ENCODE measurements around the gene CROCC2. TPM values are rescaled to one million over a fixed set of nuclear protein-coding genes. Genes with fewer than 3 reads are reported as not detected.

The CROCC2 gene
- polyA plus RNA-seq, 1 donor from 2014 or later = not detected

GRCh38 chr2:240963868-240964703 is 58.0 kb downstream of the CROCC2 start:
- no peak overlapping the region for H3K27ac Mint-ChIP-seq

GRCh38 chr2:240964704-240965295 is 58.7 kb downstream of the CROCC2 start:
- H3K9me3 Mint-ChIP-seq = no peaks in the 10 kb centered on the region
- no peaks in the 10 kb centered on the region for H3K36me3 Mint-ChIP-seq
- no peak overlapping the region for H3K4me3 Mint-ChIP-seq
- H3K27ac Mint-ChIP-seq = no peak overlapping the region
- no peaks in the 10 kb centered on the region for H3K4me1 Mint-ChIP-seq
- H3K27me3 Mint-ChIP-seq = no peaks in the 10 kb centered on the region

More at GRCh38 chr2:240963868-240964703, 58.0 kb downstream of the CROCC2 start:
- H3K9me3 Mint-ChIP-seq = no peaks in the 10 kb centered on the region
- H3K36me3 Mint-ChIP-seq = no peaks in the 10 kb centered on the region
- no peak overlapping the region for H3K4me3 Mint-ChIP-seq
- peaks cover 0 to 1% (median 0%) of the 10 kb centered on the region in 3 donors for H3K4me1 Mint-ChIP-seq
- no peaks in the 10 kb centered on the region for H3K27me3 Mint-ChIP-seq

GRCh38 chr2:240965296-240965904 is 59.3 kb downstream of the CROCC2 start:
- Mint-ChIP-seq H3K4me1 (no peaks in the 10 kb centered on the region), H3K27ac (no peak overlapping the region), H3K9me3 (peaks cover 0 to 5% (median 3%) of the 10 kb centered on the region in 3 donors), H3K36me3 (no peaks in the 10 kb centered on the region), H3K4me3 (no peak overlapping the region), H3K27me3 (no peaks in the 10 kb centered on the region)

GRCh38 chr2:240965905-240966456 is 59.8 kb downstream of the CROCC2 start:
- Mint-ChIP-seq H3K9me3 (peaks cover 0 to 5% (median 3%) of the 10 kb centered on the region in 3 donors), H3K4me1 (no peaks in the 10 kb centered on the region), H3K36me3 (no peaks in the 10 kb centered on the region)

GRCh38 chr2:240966457-240966905 is 60.3 kb downstream of the CROCC2 start:
- no peaks in the 10 kb centered on the region for H3K4me1 Mint-ChIP-seq
- no peaks in the 10 kb centered on the region for H3K36me3 Mint-ChIP-seq
- peaks cover 0 to 5% (median 3%) of the 10 kb centered on the region in 3 donors for H3K9me3 Mint-ChIP-seq
- H3K27me3 Mint-ChIP-seq = peaks cover 1% of the 10 kb centered on the region
- H3K27ac Mint-ChIP-seq = no peak overlapping the region
- no peak overlapping the region for H3K4me3 Mint-ChIP-seq

More at GRCh38 chr2:240965905-240966456, 59.8 kb downstream of the CROCC2 start:
- no peaks in the 10 kb centered on the region for H3K27me3 Mint-ChIP-seq
- no peak overlapping the region for H3K27ac Mint-ChIP-seq
- H3K4me3 Mint-ChIP-seq = no peak overlapping the region

GRCh38 chr2:240966906-240967680 is 61.0 kb downstream of the CROCC2 start:
- Mint-ChIP-seq H3K27me3 (peaks cover 7% of the 10 kb centered on the region), H3K4me3 (peak overlapping the region in 1 of 4 donors; percentile 39), H3K27ac (no peak overlapping the region), H3K9me3 (peaks cover 3 to 5% (median 3%) of the 10 kb centered on the region in 3 donors), H3K4me1 (no peaks in the 10 kb centered on the region), H3K36me3 (no peaks in the 10 kb centered on the region)

GRCh38 chr2:240967681-240968621 is 61.8 kb downstream of the CROCC2 start:
- Mint-ChIP-seq H3K27me3 (peaks cover 7% of the 10 kb centered on the region), H3K9me3 (peaks cover 3 to 5% (median 3%) of the 10 kb centered on the region in 3 donors), H3K4me3 (no peak overlapping the region), H3K27ac (no peak overlapping the region), H3K36me3 (no peaks in the 10 kb centered on the region), H3K4me1 (no peaks in the 10 kb centered on the region)

- H3K27me3 Mint-ChIP-seq = peaks cover 10% of the 10 kb centered on the region
These were observed 62.8 kb downstream of the CROCC2 start for GRCh38 chr2:240968731-240969624.

GRCh38 chr2:240970104-240970503 is 64.0 kb downstream of the CROCC2 start:
- H3K27ac Mint-ChIP-seq = peak overlapping the region in 1 of 3 donors; percentile 16
- no peaks in the 10 kb centered on the region for H3K36me3 Mint-ChIP-seq
- no peaks in the 10 kb centered on the region for H3K4me1 Mint-ChIP-seq
- peaks cover 5% of the 10 kb centered on the region in 3 donors for H3K9me3 Mint-ChIP-seq
- no peak overlapping the region for H3K4me3 Mint-ChIP-seq
- H3K27me3 Mint-ChIP-seq = peaks cover 15% of the 10 kb centered on the region

More at GRCh38 chr2:240968731-240969624, 62.8 kb downstream of the CROCC2 start:
- Mint-ChIP-seq H3K27ac (no peak overlapping the region), H3K4me3 (no peak overlapping the region), H3K4me1 (no peaks in the 10 kb centered on the region), H3K9me3 (peaks cover 3 to 5% (median 5%) of the 10 kb centered on the region in 3 donors), H3K36me3 (no peaks in the 10 kb centered on the region)

- Mint-ChIP-seq H3K9me3 (peaks cover 5% of the 10 kb centered on the region in 3 donors), H3K4me3 (no peak overlapping the region), H3K4me1 (no peaks in the 10 kb centered on the region), H3K36me3 (no peaks in the 10 kb centered on the region), H3K27me3 (peaks cover 17% of the 10 kb centered on the region), H3K27ac (no peak overlapping the region)
These were observed 64.7 kb downstream of the CROCC2 start for GRCh38 chr2:240970816-240971215.

GRCh38 chr2:240972201-240972600 is 66.1 kb downstream of the CROCC2 start:
- Mint-ChIP-seq H3K9me3 (peaks cover 5% of the 10 kb centered on the region in 3 donors), H3K27ac (no peak overlapping the region), H3K36me3 (no peaks in the 10 kb centered on the region), H3K4me3 (no peak overlapping the region), H3K4me1 (no peaks in the 10 kb centered on the region), H3K27me3 (peaks cover 17% of the 10 kb centered on the region)

- H3K27me3 Mint-ChIP-seq = peaks cover 17% of the 10 kb centered on the region
- peaks cover 5% of the 10 kb centered on the region in 3 donors for H3K9me3 Mint-ChIP-seq
- no peak overlapping the region for H3K4me3 Mint-ChIP-seq
- no peak overlapping the region for H3K27ac Mint-ChIP-seq
- H3K36me3 Mint-ChIP-seq = no peaks in the 10 kb centered on the region
- no peaks in the 10 kb centered on the region for H3K4me1 Mint-ChIP-seq
These were observed 66.7 kb downstream of the CROCC2 start for GRCh38 chr2:240972636-240973521.

All from IgD-negative memory B cell (primary cell).